GM18519 (cell line): ENCODE results near the gene ZC3H18.

ENCODE experiments used
- ATAC-seq: cut with Tn5 transposase; IDR thresholded peaks from one replicate; pipeline ENCODE4 v1.9.1; 2021; ENCODE audit warnings: mild to moderate bottlenecking, moderate library complexity; ENCODE audit not compliant: unreplicated experiment, low FRiP score

Gene ZC3H18

GRCh38 chr16:88532434-88533241 is 37.6 kb upstream of the ZC3H18 start:
- no peak for ATAC-seq

GRCh38 chr16:88533381-88533917 is 36.8 kb upstream of the ZC3H18 start:
- ATAC-seq = no peak

DNA sequence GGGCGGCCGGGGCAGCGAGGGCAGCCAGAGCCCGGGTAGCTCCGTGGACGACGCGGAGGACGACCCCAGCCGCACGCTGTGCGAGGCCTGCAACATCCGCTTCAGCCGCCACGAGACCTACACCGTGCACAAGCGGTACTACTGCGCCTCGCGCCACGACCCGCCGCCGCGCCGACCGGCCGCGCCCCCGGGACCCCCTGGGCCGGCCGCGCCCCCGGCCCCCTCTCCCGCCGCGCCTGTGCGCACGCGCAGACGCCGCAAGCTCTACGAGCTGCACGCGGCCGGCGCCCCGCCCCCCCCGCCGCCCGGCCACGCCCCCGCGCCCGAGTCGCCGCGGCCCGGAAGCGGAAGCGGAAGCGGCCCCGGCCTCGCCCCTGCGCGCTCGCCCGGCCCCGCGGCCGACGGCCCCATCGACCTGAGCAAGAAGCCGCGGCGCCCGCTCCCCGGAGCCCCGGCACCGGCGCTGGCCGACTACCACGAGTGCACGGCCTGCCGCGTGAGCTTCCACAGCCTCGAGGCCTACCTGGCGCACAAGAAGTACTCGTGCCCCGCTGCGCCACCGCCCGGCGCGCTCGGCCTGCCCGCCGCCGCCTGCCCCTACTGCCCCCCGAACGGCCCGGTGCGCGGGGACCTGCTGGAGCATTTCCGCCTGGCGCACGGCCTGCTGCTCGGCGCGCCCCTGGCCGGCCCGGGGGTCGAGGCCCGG is 36.1 kb upstream of the ZC3H18 start:
- no peak for ATAC-seq

DNA sequence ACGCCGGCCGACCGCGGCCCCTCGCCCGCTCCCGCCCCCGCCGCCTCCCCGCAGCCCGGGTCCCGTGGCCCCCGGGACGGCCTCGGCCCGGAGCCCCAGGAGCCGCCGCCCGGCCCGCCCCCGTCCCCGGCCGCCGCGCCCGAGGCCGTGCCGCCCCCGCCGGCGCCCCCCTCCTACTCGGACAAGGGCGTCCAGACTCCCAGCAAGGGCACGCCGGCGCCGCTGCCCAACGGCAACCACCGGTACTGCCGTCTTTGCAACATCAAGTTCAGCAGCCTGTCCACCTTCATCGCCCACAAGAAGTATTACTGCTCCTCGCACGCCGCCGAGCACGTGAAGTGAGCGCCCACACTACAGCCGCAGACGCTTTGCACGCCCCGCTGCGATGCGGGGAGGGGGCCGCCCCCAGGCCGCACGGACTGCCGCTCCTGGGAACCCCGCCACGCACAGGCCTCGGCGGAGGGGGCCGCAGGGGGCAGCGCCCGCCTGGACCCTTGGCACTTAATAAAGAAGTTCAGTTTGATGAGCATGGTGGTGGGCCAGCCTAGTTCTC is 35.5 kb upstream of the ZC3H18 start:
- no peak for ATAC-seq

DNA sequence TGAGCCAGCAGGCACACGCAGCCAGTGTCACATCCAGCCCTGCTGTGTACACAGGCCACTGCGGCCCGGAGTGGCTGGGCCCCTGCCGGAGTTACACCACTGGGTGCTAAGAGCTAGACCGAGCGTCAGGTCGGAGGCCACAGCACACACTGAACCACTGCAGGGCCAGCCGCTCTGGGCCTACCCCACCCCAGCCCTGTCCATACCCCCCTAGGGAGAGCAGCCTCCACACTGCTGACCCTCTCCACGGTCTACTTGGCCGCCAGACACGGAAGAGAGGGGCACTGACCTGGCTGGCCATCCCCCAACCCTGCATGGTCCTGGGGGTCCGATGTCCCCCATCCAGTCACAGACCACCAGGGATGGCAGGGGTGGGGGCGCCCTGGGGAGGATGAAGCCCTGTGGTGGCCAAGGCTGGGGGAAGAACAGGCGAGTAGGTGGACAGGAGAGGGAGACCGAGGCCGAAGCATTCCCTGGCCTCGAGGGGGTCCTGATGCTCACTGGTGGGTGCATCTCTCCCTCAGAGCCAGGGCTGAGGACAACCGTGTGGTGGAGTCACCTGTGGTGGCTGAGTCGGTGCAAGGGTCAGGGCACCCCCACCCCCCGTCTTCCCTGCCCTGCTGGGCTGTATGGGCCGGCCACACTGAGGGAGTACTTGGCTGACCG is 34.9 kb upstream of the ZC3H18 start:
- no peak for ATAC-seq

DNA sequence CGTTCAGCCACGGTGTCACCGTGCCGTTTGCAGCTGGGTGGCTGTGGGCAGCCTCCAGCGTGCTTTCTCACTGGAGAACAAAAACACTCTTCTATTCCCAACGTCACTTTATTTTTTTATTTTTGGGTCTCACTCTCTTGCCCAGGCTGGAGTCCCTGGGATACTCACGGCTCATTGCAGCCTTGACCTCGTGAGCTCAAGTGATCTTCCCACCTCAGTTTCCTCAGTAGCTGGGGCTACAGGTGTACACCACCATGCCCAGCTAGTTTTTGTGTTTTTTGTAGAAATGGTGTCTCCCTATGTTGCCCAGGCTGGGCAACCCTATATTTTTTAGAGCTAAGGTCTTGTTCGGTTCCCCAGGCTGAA is 34.4 kb upstream of the ZC3H18 start:
- no peak for ATAC-seq

GRCh38 chr16:88536510-88536909 is 33.7 kb upstream of the ZC3H18 start:
- ATAC-seq = no peak

DNA sequence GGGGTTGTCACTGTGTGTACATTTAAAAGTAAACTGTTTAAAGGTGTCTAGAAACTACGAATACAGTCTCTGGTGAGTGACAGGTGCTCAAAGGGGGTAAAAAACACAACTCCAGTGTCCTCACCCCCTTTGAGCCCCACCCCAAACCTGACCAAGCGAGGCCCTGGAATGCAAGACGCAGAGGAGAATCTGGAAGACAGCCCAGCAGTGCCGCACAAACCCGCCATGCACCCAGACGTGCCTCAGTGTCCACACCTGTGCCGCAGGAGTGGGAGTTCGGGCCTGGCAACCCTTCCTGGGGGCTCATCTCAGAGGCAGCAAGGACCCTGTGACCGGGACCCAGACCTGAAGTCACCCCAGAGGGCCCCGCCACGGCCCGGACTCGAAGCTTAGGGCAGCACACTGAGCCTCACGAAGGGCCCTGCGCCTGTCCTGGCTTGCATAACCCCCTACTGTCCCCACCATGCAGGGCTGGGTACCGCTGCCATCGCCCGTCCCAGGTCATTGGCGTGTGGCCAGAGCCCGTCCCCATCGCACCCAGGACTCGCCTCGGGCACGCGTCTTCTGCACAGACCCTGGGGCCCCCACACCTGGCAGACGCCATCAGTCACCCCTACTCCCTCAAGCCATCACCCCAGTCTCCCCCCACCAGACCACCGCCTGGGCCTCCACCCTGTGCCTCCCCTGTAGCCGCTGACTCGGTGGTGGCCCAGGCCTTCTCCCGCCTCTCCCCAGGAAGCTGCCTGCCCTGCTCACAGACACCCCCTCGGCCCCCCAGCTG is 33.0 kb upstream of the ZC3H18 start:
- ATAC-seq = no peak

- ATAC-seq = no peak
These were observed 32.3 kb upstream of the ZC3H18 start for GRCh38 chr16:88537859-88538258.

GRCh38 chr16:88538366-88539060 is 31.7 kb upstream of the ZC3H18 start:
- no peak for ATAC-seq

DNA sequence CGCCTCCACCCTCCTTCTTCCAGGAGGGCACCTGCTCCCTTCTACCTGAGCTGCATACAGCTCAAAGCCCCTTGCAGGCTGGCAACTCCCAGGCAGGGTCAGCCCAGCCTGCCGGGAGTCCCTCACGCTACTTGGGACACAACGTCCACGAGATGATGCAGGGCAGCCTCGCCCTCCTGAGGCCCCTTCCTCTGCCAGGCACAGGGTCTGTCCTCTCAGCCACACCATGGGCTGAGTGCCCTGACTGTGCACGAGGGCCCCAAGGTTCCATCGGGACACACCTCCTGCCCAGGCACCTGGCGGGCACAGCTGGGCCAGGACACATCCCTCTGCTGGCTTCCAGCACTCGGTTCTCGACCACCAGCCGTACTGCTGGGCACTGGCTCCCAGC is 30.9 kb upstream of the ZC3H18 start:
- ATAC-seq = no peak

DNA sequence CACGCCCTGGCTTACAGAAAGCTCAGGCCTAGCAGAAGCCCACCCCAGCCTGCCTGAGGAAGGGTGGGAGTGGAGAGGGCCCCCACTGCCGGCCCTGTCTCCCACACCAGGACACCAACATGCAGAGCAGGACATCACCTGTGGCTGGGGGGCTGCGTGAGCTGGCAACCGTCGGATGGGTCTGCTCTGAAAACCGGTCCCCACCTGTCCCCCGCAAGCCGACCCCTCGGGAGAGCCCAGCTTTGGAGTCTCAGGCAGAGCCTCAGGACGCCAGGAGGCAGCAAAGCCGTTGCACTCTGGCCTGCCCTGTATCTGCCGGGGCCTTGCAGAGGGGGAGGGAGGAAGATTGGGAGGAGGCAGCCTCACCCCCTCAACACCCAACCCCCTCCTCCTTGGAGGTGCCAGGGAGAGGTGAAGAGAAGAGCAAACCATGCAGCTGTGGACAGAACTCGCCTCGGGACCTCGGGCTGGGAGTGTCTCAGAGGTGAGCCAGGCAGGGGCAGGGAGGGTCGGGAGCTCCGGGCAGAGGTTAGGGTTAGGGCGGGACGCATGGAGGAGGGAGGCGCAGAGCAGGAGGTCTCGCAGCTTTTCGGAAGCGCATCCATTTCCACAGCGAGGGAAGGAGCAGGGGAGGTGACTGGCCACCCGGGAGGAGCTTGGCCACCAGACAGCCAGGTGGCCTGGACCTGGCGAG is 30.4 kb upstream of the ZC3H18 start:
- no peak for ATAC-seq

- no peak for ATAC-seq
These were observed 29.7 kb upstream of the ZC3H18 start for GRCh38 chr16:88540346-88540977.

DNA sequence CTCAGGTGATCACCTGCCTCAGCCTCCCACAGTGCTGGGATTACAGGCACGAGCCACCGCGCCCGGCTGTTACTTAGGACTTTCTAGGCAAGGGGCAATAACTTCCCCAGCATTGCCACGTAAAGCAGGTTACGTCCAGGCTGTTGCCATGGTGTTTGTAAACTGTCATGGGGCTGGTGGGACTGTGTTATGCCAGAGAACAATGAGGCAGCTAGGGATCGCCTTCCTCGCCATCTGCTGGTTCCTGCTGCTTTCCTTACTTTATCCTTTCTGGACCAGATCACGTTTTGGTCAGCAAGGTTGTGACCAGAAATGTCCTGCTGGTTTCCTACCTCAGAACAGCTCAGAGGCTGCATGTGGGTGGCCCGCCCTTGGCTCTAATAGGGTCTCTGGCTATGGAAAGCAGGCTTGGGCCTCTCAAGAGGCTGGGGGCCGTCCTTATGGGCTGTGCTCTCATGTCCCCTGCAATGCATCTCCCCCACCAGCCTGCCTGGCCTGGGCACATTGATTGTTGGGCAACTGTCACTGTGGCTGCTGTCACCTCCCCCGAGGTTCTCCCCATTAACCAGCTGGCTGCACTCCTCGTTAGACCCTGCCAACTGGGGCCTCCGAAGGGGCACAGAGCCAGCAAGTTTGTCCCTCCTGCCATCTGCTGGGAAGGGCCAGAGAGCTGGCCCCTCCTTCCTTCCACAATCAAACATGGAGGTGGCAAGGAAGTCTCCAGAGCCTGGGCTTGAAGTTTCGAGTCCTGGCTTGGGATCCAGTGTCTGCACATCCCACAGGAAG is 28.2 kb upstream of the ZC3H18 start:
- ATAC-seq = no peak

GRCh38 chr16:88543230-88543813 is 26.9 kb upstream of the ZC3H18 start:
- no peak for ATAC-seq

GRCh38 chr16:88545781-88546180 is 24.4 kb upstream of the ZC3H18 start:
- ATAC-seq = no peak

GRCh38 chr16:88548131-88548874 is 21.9 kb upstream of the ZC3H18 start:
- ATAC-seq = no peak
